Measurements from ENCODE around the gene SRPK3. TPM values are rescaled to one million over a fixed set of nuclear protein-coding genes. Genes with fewer than 3 reads are reported as not detected.
A peak's percentile ranks its signal among the peaks of the same experiment; 100 is the strongest.

Gene SRPK3
- total RNA-seq, 1 donor = 0.36 TPM

GRCh38 chrX:153794897-153795816 is 14.3 kb downstream of the SRPK3 start:
- Histone ChIP-seq H3K27me3 (ENCODE audit: insufficient read depth, low read length) (no peaks in the 10 kb centered on the region), H2AFZ (ENCODE audit: low read length) (no peak overlapping the region), H4K20me1 (ENCODE audit: insufficient read depth, low read length) (peaks cover 29% of the 10 kb centered on the region), H3K27ac (ENCODE audit: low read depth, low read length) (peak overlapping the region; percentile 83), H3K4me3 (ENCODE audit: insufficient read depth, low read length) (peak overlapping the region; percentile 79), H3K4me1 (ENCODE audit: insufficient read depth, low read length) (peaks cover 13% of the 10 kb centered on the region), H3K79me2 (ENCODE audit: insufficient read depth, low read length) (peaks cover 64% of the 10 kb centered on the region), H3K9me3 (ENCODE audit: low read depth, low read length) (no peaks in the 10 kb centered on the region), H3K4me2 (ENCODE audit: insufficient read depth, low read length) (peak overlapping the region; percentile 85), H3K36me3 (ENCODE audit: insufficient read depth, low read length) (peaks cover 3% of the 10 kb centered on the region)
- TF ChIP-seq CTCF (IDR thresholded peaks at IDR 0.05; ENCODE audit: extremely low read depth, low read depth, low read length) = no peak
- DNase-seq (ENCODE audit: insufficient read length, low spot score, missing footprints) = no peak

- no peak overlapping the region for H3K27ac ChIP-seq (ENCODE audit: low read depth, low read length)
- no peak for DNase-seq (ENCODE audit: insufficient read length, low spot score, missing footprints)
- peaks cover 13% of the 10 kb centered on the region for H3K4me1 ChIP-seq (ENCODE audit: insufficient read depth, low read length)
- peaks cover 23% of the 10 kb centered on the region for H4K20me1 ChIP-seq (ENCODE audit: insufficient read depth, low read length)
- H3K36me3 ChIP-seq (ENCODE audit: insufficient read depth, low read length) = peaks cover 3% of the 10 kb centered on the region
- no peak for TF ChIP-seq CTCF (IDR thresholded peaks at IDR 0.05; ENCODE audit: extremely low read depth, low read depth, low read length)
- H3K9me3 ChIP-seq (ENCODE audit: low read depth, low read length) = no peaks in the 10 kb centered on the region
- no peaks in the 10 kb centered on the region for H3K27me3 ChIP-seq (ENCODE audit: insufficient read depth, low read length)
- H3K4me3 ChIP-seq (ENCODE audit: insufficient read depth, low read length) = no peak overlapping the region
- H3K4me2 ChIP-seq (ENCODE audit: insufficient read depth, low read length) = no peak overlapping the region
- H3K79me2 ChIP-seq (ENCODE audit: insufficient read depth, low read length) = peaks cover 40% of the 10 kb centered on the region
- H2AFZ ChIP-seq (ENCODE audit: low read length) = no peak overlapping the region
These were observed 16.7 kb downstream of the SRPK3 start for GRCh38 chrX:153797415-153798015.

GRCh38 chrX:153799326-153799725 is 18.5 kb downstream of the SRPK3 start:
- no peak overlapping the region for H3K4me2 ChIP-seq (ENCODE audit: insufficient read depth, low read length)
- no peak overlapping the region for H2AFZ ChIP-seq (ENCODE audit: low read length)
- no peaks in the 10 kb centered on the region for H3K9me3 ChIP-seq (ENCODE audit: low read depth, low read length)
- no peaks in the 10 kb centered on the region for H3K27me3 ChIP-seq (ENCODE audit: insufficient read depth, low read length)
- H4K20me1 ChIP-seq (ENCODE audit: insufficient read depth, low read length) = peaks cover 17% of the 10 kb centered on the region
- no peak for DNase-seq (ENCODE audit: insufficient read length, low spot score, missing footprints)
- no peak overlapping the region for H3K4me3 ChIP-seq (ENCODE audit: insufficient read depth, low read length)
- peaks cover 28% of the 10 kb centered on the region for H3K79me2 ChIP-seq (ENCODE audit: insufficient read depth, low read length)
- H3K36me3 ChIP-seq (ENCODE audit: insufficient read depth, low read length) = peaks cover 3% of the 10 kb centered on the region
- H3K4me1 ChIP-seq (ENCODE audit: insufficient read depth, low read length) = peaks cover 6% of the 10 kb centered on the region
- TF ChIP-seq CTCF (IDR thresholded peaks at IDR 0.05; ENCODE audit: extremely low read depth, low read depth, low read length) = no peak
- H3K27ac ChIP-seq (ENCODE audit: low read depth, low read length) = no peak overlapping the region

- Histone ChIP-seq H3K4me1 (ENCODE audit: insufficient read depth, low read length) (peaks cover 6% of the 10 kb centered on the region), H3K27ac (ENCODE audit: low read depth, low read length) (no peak overlapping the region), H3K4me3 (ENCODE audit: insufficient read depth, low read length) (no peak overlapping the region), H4K20me1 (ENCODE audit: insufficient read depth, low read length) (peaks cover 16% of the 10 kb centered on the region), H3K79me2 (ENCODE audit: insufficient read depth, low read length) (peaks cover 20% of the 10 kb centered on the region), H3K4me2 (ENCODE audit: insufficient read depth, low read length) (no peak overlapping the region), H3K36me3 (ENCODE audit: insufficient read depth, low read length) (peaks cover 3% of the 10 kb centered on the region), H2AFZ (ENCODE audit: low read length) (no peak overlapping the region), H3K27me3 (ENCODE audit: insufficient read depth, low read length) (no peaks in the 10 kb centered on the region), H3K9me3 (ENCODE audit: low read depth, low read length) (no peaks in the 10 kb centered on the region)
- no peak for DNase-seq (ENCODE audit: insufficient read length, low spot score, missing footprints)
- no peak for TF ChIP-seq CTCF (IDR thresholded peaks at IDR 0.05; ENCODE audit: extremely low read depth, low read depth, low read length)
These were observed 19.4 kb downstream of the SRPK3 start for GRCh38 chrX:153800177-153800722.

Measured in osteoblast (primary cell).